Esophagus squamous epithelium (tissue), 4 donors: ENCODE data around the gene IP6K2.

ENCODE experiments used
- POLR2A ChIP-seq, 4 donors: fragments of 450-650 bp; IDR thresholded peaks; one replicate each; pipeline ENCODE4 v1.6.1; 2017; ENCODE audit warnings: antibody characterized with exemption in 4 of 4, mild to moderate bottlenecking in 4 of 4, moderate library complexity in 3 of 4
- TF ChIP-seq, protein P1 (sequence below), 6 experiments: fragments of 450-650 bp in 4 of 6; fragments of 200-600 bp in 2 of 6; sonication (generic) in 2 of 6; IDR thresholded peaks; one replicate each; pipeline ENCODE4 v1.5.1; 2016 to 2019; ENCODE audit warnings: antibody characterized with exemption in 6 of 6, mild to moderate bottlenecking in 4 of 6, moderate library complexity in 4 of 6

- TF ChIP-seq POLR2A (IDR thresholded peaks at IDR 0.05), result no peak
- TF ChIP-seq, protein P1, sequence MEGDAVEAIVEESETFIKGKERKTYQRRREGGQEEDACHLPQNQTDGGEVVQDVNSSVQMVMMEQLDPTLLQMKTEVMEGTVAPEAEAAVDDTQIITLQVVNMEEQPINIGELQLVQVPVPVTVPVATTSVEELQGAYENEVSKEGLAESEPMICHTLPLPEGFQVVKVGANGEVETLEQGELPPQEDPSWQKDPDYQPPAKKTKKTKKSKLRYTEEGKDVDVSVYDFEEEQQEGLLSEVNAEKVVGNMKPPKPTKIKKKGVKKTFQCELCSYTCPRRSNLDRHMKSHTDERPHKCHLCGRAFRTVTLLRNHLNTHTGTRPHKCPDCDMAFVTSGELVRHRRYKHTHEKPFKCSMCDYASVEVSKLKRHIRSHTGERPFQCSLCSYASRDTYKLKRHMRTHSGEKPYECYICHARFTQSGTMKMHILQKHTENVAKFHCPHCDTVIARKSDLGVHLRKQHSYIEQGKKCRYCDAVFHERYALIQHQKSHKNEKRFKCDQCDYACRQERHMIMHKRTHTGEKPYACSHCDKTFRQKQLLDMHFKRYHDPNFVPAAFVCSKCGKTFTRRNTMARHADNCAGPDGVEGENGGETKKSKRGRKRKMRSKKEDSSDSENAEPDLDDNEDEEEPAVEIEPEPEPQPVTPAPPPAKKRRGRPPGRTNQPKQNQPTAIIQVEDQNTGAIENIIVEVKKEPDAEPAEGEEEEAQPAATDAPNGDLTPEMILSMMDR (IDR thresholded peaks at IDR 0.05), result no peak
Measured at GRCh38 chr3:48756640-48757039, 39.6 kb upstream of the IP6K2 start.
